Right ventricle myocardium inferior (tissue), 1 donor: Measurements from ENCODE around the gene MSRB1. TPM values are rescaled to one million over a fixed set of nuclear protein-coding genes. Genes with fewer than 3 reads are reported as not detected.

ENCODE experiments used
- ATAC-seq: fragments of 200-7000 bp; cut with Tn5 transposase; one replicate; pipeline ENCODE4 v1.9.1; 2020; ENCODE audit warnings: mild to moderate bottlenecking, moderate library complexity
- DNase-seq: peaks from one replicate; pipeline ENCODE4 v3.0.0; 2021; ENCODE audit errors: missing footprints
- intact Hi-C: fragments of 100-400 bp; cut with DNase I; formaldehyde crosslinking; loops from one replicate; pipeline ENCODE4 v1.11.0; 2022
- total RNA-seq: library from RNA; stranded (reverse); fragmentation: NEBNext Ultra II Directional; extraction: Animal tissue kit (Norgen Biotek cat#: 25700); gene quantifications from one replicate; pipeline ENCODE4 v1.2.1, GENCODE V29; 2021
- donor health status: DM: no; HTN: yes; CAD: no; lungs with severe emphysema.

MSRB1 gene
- total RNA-seq, 1 donor from 2014 or later: 25.3 TPM

DNA sequence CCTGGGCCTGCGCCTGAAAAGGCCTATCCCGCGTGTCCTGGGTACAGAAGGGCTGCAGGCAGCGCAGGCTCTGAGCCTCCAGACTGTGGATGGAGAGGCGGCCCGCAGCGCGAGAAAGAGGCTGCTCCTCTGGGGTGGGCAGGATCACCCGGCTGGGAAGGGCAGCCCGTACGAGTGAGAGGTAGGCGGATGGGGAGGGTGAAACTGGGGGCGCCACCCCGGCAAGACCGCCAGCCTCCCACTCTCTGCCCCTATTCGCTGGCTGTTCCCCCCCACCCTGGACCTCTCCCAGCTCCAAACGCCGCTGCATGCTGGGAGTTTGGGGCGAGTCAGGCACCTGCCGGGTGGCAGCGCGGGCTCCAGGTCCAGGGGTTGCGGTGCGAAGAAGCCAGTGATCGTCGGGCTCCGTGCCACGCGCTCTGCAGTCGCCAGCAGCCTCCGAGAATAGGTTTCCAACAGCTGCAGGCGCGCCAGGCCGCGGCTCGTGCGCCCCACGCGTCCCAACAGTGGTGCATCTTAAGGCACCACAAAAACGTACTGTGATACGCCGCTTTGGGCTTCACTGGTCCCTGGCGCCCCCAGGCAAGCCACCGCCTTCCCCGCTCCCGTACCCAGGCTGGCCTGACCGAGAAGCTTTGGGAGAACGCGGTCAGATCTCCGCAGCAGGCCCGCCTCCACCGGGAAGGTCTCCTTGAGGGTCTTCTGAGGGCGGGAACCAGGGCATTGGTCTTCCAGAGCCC is 37.2 kb upstream of the MSRB1 start:
- DNase-seq (no peak), ATAC-seq (no peak)
- intact Hi-C loops: no loop called here

DNA sequence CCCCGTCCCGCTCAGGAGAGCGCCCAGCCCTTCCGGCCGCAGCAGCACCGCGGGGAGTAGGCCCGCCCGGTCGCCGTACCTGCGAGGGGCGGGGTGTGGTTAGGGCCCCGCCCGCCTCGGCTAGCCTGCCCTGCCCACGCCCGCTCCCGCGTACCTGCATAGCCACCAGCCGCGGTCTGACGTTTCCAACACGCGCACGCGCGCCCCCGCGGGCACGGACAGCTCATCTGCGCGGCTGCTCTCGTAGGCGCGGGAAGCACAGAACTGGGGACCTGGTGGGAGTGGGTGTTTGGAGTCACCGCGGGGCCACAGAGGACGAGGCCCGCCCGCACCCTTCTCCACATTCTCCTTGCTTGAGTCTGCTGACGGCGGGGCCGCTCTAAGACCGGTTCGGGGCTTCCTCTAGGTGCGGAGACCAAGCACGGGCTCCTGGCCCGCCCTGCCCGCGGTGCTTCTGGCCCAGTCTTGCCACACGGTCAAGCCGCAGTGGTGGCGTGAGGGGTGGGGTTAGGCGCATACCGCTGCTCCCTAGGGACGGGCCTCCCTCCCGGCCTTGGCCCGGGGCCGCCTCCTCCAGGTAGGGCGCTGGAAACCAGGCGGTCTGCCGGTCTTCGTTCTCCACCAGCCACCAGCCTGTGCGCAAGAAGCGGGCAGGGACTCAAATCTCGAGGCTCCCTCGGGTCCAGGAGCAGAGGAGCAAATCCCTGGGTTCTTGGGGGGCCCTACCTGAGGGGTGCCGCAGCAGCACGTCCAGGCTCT is 36.5 kb upstream of the MSRB1 start:
- DNase-seq: peak; percentile 71
- ATAC-seq: no peak
- intact Hi-C loops: no loop called here

DNA sequence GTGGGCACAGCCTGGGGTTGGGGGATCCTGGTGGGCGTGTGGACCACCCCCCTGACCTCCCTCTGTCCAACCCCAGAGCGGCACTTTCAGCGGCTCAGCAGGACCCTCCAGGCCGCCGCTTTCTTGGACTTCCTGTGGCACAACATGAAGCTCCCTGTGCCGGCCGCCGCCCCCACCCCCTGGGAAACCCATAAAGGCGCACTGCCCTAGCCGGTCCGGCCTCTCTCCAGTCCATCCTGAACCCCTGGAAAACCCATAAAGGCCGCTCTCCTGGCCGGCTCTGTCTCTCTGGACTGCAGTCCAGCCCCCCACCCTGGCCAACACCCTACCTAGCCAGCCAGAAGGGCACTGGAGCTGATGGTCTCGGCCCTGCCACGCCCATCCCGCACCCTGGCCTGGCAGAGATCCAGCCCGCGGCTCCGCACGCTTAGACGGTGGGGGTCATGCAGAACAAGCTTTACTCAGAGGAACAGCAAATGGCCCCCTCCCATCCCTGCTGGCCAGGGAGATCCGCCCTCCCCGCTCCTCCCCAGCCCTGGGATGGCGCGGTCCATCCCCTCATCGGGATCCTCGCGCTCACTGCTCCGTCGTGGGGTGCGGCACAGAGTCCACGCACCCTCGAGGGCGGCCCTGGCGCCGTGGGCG is 35.6 kb upstream of the MSRB1 start:
- DNase-seq (no peak), ATAC-seq (no peak)
- intact Hi-C loops: no loop called here

GRCh38 chr16:1977875-1978268 is 34.9 kb upstream of the MSRB1 start:
- no peak for ATAC-seq

DNA sequence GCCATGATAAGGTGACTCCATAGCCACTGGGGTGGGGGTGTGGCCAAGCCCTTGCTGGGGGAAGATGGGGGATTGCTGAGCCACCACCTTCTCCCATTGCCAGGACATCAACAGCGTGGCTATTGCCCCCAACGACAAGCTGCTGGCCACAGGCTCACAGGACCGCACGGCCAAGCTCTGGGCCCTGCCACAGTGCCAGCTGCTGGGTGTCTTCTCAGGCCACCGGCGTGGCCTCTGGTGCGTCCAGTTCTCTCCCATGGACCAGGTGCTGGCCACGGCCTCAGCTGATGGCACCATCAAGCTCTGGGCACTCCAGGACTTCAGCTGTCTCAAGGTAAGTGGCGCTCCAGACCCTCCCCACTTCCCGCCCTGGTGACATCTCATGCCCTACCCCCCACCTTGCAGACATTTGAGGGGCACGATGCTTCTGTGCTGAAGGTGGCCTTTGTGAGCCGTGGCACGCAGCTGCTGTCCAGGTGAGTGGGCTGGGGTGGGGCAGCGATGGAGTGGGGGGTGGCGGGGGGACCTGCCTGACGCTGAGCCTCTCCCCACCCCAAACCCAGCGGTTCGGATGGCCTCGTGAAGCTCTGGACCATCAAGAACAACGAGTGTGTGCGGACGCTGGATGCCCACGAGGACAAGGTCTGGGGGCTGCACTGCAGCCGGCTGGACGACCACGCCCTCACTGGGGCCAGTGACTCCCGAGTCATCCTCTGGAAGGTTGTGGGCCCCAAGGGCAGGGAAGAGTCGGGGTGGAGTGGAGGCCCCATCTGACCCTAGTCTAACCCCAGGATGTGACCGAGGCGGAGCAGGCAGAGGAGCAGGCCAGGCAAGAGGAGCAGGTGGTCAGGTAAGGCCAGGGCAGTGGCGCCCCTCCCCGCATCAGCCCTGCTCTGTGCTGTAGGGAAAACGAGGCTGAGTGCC is 34.2 kb upstream of the MSRB1 start:
- DNase-seq: no peak
- intact Hi-C loops: no loop called here
- ATAC-seq: no peak

More at GRCh38 chr16:1977875-1978268, 34.9 kb upstream of the MSRB1 start:
- intact Hi-C loops: no loop called here
- DNase-seq: no peak

DNA sequence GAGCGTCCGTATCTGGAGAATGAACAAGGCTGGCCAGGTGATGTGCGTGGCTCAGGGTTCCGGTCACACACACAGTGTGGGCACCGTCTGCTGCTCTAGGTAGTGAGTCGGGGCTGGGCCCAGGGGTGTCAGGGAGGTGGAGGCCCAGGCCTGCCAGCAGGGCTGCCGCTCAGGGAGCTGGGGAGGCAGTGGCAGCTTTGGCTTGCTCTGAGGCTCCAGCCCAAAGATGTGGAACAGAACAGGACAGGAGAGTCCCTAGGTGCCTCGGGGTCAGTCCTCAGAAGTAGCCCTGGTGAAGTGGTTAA is 33.2 kb upstream of the MSRB1 start:
- intact Hi-C loops: no loop called here
- DNase-seq: no peak
- ATAC-seq: no peak

DNA sequence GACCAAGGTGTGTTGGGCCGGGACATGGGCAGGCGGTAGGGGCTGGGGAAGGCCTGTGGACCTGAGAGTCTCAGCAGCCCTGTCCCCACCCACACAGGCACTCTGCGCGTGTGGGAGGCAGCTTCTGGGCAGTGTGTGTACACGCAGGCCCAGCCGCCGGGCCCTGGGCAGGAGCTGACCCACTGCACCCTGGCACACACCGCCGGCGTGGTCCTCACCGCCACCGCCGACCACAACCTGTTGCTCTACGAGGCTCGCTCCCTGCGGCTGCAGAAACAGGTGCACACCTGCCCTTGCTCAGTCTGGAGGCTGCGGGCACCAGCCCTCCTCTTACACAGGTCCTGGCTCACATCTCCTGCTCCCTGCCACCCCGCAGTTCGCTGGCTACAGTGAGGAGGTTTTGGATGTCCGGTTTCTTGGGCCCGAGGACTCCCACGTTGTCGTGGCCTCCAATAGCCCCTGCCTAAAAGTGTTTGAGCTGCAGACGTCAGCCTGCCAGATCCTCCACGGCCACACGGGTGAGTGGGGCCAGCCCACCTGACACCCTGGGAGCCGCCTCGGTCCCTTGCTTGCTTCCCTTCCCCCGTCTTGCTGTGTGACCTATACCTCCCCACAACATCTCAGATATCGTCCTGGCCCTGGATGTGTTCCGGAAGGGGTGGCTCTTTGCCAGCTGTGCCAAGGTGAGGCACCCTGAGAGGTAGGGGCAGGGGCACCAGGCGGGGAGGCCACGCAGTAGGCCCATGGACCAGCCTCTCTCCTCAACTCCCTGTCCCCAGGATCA is 32.6 kb upstream of the MSRB1 start:
- no peak for ATAC-seq
- intact Hi-C loops: no loop called here
- DNase-seq: no peak

GRCh38 chr16:1974157-1975070 is 31.4 kb upstream of the MSRB1 start:
- DNase-seq (no peak), ATAC-seq (no peak)
- intact Hi-C loops: no loop called here

DNA sequence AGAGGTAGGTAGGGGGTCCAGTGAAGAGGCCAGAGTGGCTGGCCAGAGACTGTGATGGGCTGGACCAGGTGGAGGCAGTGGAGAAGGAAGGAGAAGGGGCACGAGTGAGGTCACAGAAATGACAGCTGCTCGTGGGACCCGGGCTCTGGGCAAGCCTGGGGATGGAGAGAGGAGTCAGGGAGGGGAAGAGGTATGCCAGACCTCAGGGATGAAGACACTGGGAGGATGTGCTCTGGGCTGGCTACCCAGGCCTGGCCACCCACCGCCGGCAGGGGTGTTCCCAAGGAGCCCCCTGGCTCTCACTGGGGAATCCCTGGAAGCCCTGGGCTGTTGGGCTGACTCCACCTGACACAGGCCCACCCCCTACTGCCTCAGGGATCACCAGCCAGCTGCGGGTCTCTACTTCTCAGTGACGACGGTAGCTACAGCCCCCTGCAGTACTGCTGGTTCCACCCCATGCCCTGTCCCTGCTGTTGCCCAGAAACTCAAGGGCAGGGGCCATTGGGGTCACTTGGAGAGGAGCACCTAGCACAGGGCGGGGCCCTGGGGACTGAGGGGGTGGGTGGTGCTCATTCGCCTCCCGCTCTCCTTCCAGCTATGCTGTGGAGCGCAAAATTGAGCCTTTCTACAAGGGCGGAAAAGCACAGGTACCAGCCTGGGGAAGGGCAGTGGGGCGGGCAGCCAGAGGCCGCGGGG is 30.6 kb upstream of the MSRB1 start:
- intact Hi-C loops: no loop called here
- DNase-seq (no peak), ATAC-seq (no peak)

DNA sequence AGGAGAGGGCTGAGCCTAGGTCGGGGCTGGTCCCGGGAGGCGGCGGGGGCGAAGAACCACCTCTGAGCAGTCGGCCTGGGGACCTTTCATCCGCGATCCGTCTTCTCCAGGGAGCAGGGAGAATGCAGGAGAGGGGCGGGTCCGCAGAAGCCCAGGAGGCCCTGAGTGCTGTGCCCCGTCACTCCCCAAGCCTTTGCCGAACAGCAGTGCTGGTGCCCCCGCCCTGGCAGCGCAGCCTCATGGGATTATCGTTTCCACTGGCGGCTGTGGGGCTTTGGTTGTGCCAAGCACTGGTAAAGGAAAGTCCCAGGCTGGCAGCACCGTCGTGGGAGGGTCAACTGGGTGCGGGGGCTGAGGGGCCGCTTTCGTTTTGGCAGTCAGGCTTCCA is 29.5 kb upstream of the MSRB1 start:
- ATAC-seq (no peak), DNase-seq (no peak)
- intact Hi-C loops: no loop called here

GRCh38 chr16:1971796-1972489 is 28.9 kb upstream of the MSRB1 start, which contains the start of gene TBL3:
Gene TBL3, plus strand, starts transcription at chr16:1972053. Its CDS starts 112 bp downstream, at chr16:1972165.
- DNase-seq (peak; percentile 97), ATAC-seq (peak; percentile 95)
- intact Hi-C loops: no loop called here

- intact Hi-C loops: no loop called here
- DNase-seq (no peak), ATAC-seq (no peak)
Observed at GRCh38 chr16:1968146-1968953, 25.4 kb upstream of the MSRB1 start.

DNA sequence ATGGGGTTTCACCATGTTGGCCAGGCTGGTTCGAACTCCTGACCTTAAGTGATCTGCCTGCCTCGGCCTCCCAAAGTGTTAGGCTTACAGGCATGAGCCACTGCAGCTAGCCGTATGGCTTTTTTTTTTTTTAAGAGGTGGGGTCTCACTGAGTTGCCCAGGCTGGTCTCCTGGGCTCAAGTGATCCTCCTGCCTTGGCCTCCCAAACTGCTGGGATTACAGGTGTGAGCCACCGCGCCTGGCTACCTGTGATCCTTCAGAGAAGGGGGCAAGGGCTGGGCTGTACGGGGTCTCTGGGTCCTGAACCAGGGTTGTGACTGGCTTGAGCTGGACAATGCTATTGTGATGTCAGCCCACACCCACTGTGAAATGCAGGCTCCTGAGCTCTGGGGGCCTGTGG is 23.5 kb upstream of the MSRB1 start, which contains the start of gene RNF151:
Gene RNF151 (plus strand): TSS at position 397 of the 400 bp plus-strand sequence. CDS start 26 bp downstream, outside the sequence.
- DNase-seq (no peak), ATAC-seq (no peak)
- intact Hi-C loops: no loop called here

GRCh38 chr16:1965396-1966001 is 22.5 kb upstream of the MSRB1 start:
- DNase-seq (no peak), ATAC-seq (no peak)
- intact Hi-C loops: no loop called here
